HepG2 (cell line): ENCODE results near the gene STMN3. TPM values are rescaled to one million over a fixed set of nuclear protein-coding genes. Genes with fewer than 3 reads are reported as not detected.

Experiments used
- ARHGAP35 ChIP-seq: sonication (generic); formaldehyde crosslinking; IDR thresholded peaks from 2 replicates; pipeline ENCODE4 v1.9.0; 2022; ENCODE audit warnings: mild to moderate bottlenecking, inconsistent platforms, moderate library complexity, missing genetic modification reagents, borderline replicate concordance
- ATF7-NPFF ChIP-seq: sonication (generic); formaldehyde crosslinking; IDR thresholded peaks from 2 replicates; pipeline ENCODE4 v1.8.1; 2023; ENCODE audit warnings: mild to moderate bottlenecking, low read depth, missing genetic modification reagents, moderate library complexity
- KLF12 ChIP-seq: sonication (generic); formaldehyde crosslinking; IDR thresholded peaks from 2 replicates; pipeline ENCODE4 v1.4.0; 2020; ENCODE audit warnings: missing genetic modification reagents, borderline replicate concordance
- MLXIP ChIP-seq: sonication (generic); formaldehyde crosslinking; IDR thresholded peaks from 2 replicates; pipeline ENCODE4 v1.9.0; 2021; ENCODE audit warnings: missing genetic modification reagents, borderline replicate concordance
- MTF1 ChIP-seq: sonication (generic); formaldehyde crosslinking; IDR thresholded peaks from 2 replicates; pipeline ENCODE4 v1.5.0; 2020; ENCODE audit warnings: missing genetic modification reagents
- PBX3 ChIP-seq: sonication (generic); formaldehyde crosslinking; IDR thresholded peaks from 2 replicates; pipeline ENCODE4 v1.8.1; 2023; ENCODE audit warnings: missing genetic modification reagents, inconsistent platforms, borderline replicate concordance
- SIX4 ChIP-seq: sonication (generic); formaldehyde crosslinking; IDR thresholded peaks from 2 replicates; pipeline ENCODE4 v1.4.0; 2020; ENCODE audit warnings: missing genetic modification reagents
- ZBTB33 ChIP-seq: sonication (generic); formaldehyde crosslinking; IDR thresholded peaks from 2 replicates; pipeline ENCODE4 v1.4.0; 2020; ENCODE audit warnings: missing genetic modification reagents
- ZFP41 ChIP-seq: sonication (generic); formaldehyde crosslinking; IDR thresholded peaks from 2 replicates; pipeline ENCODE4 v1.4.0; 2020; ENCODE audit warnings: mild to moderate bottlenecking, missing genetic modification reagents, borderline replicate concordance
- ZNF10 ChIP-seq: sonication (generic); formaldehyde crosslinking; IDR thresholded peaks from 2 replicates; pipeline ENCODE4 v1.4.0; 2020; ENCODE audit warnings: mild to moderate bottlenecking, low read depth, missing genetic modification reagents, borderline replicate concordance
- ZNF282 ChIP-seq: fragments of 450-650 bp; IDR thresholded peaks from 2 replicates; pipeline ENCODE4 v1.6.1; 2018; ENCODE audit not compliant: partially characterized antibody
- ZNF407 ChIP-seq: sonication (generic); formaldehyde crosslinking; IDR thresholded peaks from one replicate; pipeline ENCODE4 v1.5.1; 2020; ENCODE audit warnings: mild to moderate bottlenecking, missing genetic modification reagents; ENCODE audit errors: not compliant biosample characterization
- ZZZ3 ChIP-seq: sonication (generic); formaldehyde crosslinking; IDR thresholded peaks from 2 replicates; pipeline ENCODE4 v1.4.0; 2020; ENCODE audit warnings: missing genetic modification reagents, mild to moderate bottlenecking, borderline replicate concordance
- polyA plus RNA-seq, 8 experiments: library from polyadenylated mRNA; depleted of rRNA in 3 of 8; stranded (reverse) in 7 of 8; unstranded in 1 of 8; fragments of >200 nt; fragmentation: Illumina TruSeq in 4 of 8; extraction: Trizol in 4 of 8; gene quantifications; 2 replicates each; pipeline versions ENCODE4 v1.2.1 to v1.2.3, GENCODE V29; 2011 to 2016; ENCODE audit warnings: low read depth in 4 of 8, missing spikeins in 1 of 8, mixed read lengths in 1 of 8; ENCODE audit not compliant: insufficient read depth in 1 of 8
- total RNA-seq, 5 experiments: library from RNA; depleted of rRNA; stranded (reverse); fragments of >200 nt; fragmentation: Illumina TruSeq; extraction: Trizol; gene quantifications; 2 replicates each; pipeline ENCODE4 v1.2.3, GENCODE V29; 2016; ENCODE audit warnings: low read depth in 1 of 5

Gene STMN3
- total and polyA plus RNA-seq, 2 of the 13 experiments (the other 11 are each of a cell fraction or from before 2014, with no cell fraction given): 21.0 to 48.3 TPM

GRCh38 chr20:63626424-63627128 is 26.6 kb downstream of the STMN3 start, which contains the start of gene GMEB2 (continued):
- TF ChIP-seq ZNF10 (CRISPR knock-in tag) (no peak), MTF1 (CRISPR knock-in tag) (peak; percentile 47; the same call in 1 of the 2 replicates), SIX4 (CRISPR knock-in tag) (no peak), ARHGAP35 (CRISPR knock-in tag) (peak; percentile 53; the same call in 1 of the 2 replicates), ZFP41 (CRISPR knock-in tag) (no peak), KLF12 (peak; percentile 55; the same call in 1 of the 2 replicates), PBX3 (CRISPR knock-in tag) (0 out of 2 replicates have a peak, but pooled peaks have one; percentile 45), ZZZ3 (CRISPR knock-in tag) (no peak), ZNF407 (CRISPR knock-in tag) (peak; percentile 54), ATF7-NPFF (CRISPR knock-in tag) (peak; percentile 84), ZBTB33 (no peak), MLXIP (CRISPR knock-in tag) (0 out of 2 replicates have a peak, but pooled peaks have one; percentile 37), ZNF282 (no peak)
